Endometrium (tissue), 2 donors: ENCODE data around the gene CNIH2.
"Not testable (repeated sequence)": the region's sequence is repeated elsewhere in the genome, so short reads cannot be mapped to it uniquely, and the experiment has no call there.

Experiments
- FAIRE-seq: peaks from 2 replicates; lab custom pipeline; 2012; peaks lifted over from hg19 to GRCh38; lab: Jason Lieb, UNC
- donor health status: control.
- donor health status: control.

CNIH2 gene

DNA sequence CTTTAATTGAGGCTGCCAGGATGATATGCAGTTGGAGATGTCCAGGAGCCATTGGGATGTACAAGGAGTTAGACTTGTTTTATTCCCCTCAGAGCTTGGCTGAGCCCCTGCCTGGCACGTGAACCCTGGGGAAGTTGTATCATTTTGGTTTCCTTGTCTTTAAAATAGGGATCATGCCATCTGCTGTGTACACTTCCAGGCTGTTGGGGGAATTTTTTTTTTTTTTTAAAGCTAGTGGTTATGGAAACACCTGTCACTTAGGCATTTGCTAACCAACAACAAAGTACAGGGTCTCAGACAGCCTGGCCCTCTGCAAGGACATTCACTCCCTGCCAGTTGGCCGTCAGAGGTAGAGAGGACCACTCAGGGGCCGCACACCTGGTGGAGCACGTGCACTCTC is 18.0 kb upstream of the CNIH2 start:
- no peak for FAIRE-seq

DNA sequence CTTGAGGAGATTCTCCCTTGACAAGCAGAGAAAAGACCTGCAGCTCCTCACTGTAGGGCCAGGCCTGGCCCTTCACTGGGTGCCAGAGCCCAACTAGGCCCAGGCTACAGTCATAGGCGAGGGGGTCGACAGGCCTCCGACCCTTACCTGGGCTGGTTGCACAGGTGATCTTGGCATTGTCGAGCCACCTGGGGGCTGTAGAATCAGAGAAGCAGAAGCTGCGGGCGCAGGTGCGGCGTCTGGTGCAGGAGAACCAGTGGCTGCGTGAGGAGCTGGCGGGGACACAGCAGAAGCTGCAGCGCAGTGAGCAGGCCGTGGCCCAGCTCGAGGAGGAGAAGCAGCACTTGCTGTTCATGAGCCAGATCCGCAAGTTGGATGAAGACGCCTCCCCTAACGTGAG is 16.4 kb upstream of the CNIH2 start:
- no peak for FAIRE-seq

DNA sequence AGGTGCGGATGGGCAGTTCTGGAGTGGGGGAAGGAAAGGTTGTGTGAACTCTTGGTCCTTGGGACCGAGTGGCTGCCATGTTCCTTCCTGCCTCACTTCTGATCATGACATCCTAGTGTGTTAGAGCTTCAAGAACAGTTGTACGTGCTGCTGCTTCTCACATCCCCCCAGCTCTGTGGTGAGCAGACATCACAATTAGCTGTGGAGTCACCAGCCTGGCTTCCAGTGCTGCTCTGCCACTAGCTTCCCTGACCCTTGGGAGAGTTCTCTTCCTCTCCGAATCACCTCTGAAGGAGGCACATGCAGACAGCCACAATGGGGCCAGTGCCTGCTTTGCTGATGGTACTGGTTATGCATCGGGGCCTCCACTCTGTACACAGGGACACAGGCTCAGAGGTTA is 15.8 kb upstream of the CNIH2 start:
- FAIRE-seq: no peak

DNA sequence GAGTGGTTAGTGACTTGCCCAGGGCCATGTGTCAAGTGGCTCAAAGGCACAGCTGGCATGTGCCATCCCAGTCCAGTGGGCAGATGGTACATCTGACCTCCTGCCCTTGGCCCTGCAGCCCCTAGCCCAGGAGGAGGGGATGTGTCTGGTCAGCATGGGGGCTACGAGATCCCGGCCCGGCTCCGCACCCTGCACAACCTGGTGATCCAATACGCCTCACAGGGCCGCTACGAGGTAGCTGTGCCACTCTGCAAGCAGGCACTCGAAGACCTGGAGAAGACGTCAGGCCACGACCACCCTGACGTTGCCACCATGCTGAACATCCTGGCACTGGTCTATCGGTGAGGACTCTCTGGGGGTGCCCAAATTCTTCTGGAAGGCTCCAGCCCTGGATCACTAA is 15.3 kb upstream of the CNIH2 start:
- no peak for FAIRE-seq

DNA sequence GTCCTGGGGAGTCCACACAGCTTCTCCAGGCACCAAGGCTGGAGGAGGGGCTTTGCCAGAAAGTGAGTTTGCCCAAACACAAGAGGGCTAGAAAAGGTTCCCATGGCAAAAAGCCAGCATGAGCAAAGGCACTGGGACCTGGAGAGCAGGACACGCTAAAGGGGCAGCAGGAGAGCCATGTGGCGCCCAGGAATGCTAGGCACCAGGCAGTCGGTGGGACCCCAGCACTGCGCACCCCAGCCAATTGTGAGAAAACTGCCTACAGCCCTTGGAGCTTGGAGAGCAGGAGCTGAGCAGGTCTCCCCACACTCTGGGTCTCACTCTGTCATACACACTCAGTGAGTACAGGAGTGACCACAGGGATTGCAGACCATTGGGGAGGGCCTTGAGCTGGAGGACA is 14.7 kb upstream of the CNIH2 start:
- FAIRE-seq: no peak

DNA sequence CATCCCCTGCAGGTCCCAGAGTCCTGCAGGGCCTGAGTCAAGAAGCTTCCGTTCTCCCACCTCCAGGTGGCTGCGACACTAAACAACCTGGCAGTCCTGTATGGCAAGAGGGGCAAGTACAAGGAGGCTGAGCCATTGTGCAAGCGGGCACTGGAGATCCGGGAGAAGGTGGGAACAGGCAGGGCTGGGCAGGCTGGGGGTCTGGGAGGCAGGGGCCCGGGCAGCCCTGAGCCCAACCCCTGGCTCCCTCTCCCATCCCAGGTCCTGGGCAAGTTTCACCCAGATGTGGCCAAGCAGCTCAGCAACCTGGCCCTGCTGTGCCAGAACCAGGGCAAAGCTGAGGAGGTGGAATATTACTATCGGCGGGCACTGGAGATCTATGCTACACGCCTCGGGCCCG is 14.2 kb upstream of the CNIH2 start:
- no peak for FAIRE-seq

DNA sequence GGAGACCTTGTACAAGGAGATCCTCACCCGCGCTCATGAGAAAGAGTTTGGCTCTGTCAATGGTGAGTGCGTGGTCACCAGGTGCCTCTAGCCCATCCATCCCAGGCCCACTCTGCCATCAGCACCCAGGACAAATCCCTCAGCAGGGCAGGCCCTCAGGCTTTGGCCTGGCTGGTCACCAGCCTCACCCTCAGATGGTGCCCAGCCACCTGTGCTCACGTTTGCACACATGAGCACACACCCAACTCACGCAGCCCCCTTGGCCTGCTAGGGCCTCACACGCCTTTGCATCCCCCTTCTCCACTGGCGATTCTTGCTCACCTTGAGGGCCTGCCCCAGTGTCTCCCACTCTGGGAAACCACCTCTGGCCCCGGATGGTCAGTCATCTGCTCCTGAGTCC is 13.6 kb upstream of the CNIH2 start:
- FAIRE-seq: no peak

DNA sequence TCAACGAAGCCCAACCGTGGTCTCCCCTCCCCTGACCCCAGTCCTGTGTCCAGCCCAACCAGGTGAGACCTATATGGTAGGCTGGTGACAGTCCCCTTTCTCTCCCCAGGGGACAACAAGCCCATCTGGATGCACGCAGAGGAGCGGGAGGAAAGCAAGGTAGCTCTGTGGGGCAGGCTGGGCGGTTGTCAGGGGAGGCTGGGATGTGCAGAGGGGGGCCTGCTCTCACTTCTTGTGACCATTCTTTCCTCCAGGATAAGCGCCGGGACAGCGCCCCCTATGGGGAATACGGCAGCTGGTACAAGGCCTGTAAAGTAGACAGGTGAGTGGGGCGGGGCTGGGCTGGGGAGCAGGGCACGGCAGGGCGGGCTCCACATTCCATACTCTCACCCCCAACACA is 13.1 kb upstream of the CNIH2 start:
- no peak for FAIRE-seq

DNA sequence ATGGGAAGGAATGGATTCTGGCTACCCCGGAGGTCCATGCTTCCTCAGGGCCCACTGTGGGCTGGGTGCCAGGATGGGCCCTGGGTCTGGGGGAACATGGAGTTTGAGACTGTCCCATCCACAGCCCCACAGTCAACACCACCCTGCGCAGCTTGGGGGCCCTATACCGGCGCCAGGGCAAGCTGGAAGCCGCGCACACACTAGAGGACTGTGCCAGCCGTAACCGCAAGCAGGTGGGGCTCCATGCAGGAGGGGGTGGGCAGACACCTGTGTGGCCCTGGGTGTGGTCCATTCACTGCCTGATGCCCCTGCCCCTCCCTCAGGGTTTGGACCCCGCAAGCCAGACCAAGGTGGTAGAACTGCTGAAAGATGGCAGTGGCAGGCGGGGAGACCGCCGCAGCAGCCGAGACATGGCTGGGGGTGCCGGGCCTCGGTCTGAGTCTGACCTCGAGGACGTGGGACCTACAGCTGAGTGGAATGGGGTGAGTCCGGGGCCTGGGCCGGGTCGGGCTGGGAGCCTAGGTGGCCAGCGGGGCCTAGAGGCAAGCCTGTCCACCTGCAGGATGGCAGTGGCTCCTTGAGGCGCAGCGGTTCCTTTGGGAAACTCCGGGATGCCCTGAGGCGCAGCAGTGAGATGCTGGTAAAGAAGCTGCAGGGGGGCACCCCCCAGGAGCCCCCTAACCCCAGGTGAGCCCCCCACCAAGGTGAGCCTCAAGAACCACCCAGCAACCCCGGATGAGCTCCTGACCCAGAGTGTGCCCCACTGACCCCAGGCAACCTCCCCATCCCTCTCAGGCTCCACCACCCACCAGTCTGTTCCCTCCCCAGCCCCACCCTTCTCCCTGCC is 12.2 kb upstream of the CNIH2 start:
- FAIRE-seq: no peak

DNA sequence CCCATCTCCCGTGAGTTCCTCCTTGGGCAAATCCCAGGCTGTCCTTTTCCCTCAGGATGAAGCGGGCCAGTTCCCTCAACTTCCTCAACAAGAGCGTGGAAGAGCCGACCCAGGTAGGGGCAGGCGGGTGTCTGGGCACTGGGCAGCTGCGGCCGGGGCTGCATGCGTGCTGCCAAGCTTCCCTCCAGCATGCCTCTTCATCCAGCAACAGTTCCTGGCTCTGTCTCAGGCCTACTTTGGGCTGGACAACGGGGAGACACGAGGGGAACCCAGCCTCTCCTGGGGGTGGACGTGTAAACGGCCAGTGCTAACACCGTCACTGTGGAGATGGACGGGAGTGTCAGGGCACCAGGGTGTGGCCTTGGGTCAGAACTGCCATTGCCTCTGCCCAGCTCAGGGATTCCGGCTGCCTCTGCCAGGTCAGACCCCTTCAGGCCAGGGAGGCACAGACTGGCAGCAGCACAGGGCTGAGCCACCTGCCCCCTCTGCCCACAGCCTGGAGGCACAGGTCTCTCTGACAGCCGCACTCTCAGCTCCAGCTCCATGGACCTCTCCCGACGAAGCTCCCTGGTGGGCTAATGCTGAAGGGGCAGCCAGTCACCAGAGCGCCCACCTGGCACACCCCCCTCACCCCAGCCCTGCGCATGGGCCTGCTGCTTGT is 11.5 kb upstream of the CNIH2 start:
- no peak for FAIRE-seq

DNA sequence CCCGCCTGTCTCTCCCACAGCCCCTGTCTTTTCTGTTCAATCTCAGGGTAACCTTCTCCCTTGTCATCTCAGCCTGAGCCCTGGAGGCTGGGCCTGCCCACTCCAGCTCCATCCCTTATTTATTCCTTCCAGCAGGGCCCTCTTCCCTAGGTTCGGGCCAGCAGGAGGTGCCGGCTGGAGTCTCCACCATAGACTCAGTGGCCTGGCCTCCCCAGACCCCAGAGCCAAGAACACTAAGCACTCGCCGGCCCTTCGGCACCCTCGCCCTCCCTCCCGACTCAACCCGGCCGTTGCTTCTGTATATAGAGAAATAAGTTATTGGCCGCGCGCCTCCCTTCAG is 11.0 kb upstream of the CNIH2 start:
- no peak for FAIRE-seq

DNA sequence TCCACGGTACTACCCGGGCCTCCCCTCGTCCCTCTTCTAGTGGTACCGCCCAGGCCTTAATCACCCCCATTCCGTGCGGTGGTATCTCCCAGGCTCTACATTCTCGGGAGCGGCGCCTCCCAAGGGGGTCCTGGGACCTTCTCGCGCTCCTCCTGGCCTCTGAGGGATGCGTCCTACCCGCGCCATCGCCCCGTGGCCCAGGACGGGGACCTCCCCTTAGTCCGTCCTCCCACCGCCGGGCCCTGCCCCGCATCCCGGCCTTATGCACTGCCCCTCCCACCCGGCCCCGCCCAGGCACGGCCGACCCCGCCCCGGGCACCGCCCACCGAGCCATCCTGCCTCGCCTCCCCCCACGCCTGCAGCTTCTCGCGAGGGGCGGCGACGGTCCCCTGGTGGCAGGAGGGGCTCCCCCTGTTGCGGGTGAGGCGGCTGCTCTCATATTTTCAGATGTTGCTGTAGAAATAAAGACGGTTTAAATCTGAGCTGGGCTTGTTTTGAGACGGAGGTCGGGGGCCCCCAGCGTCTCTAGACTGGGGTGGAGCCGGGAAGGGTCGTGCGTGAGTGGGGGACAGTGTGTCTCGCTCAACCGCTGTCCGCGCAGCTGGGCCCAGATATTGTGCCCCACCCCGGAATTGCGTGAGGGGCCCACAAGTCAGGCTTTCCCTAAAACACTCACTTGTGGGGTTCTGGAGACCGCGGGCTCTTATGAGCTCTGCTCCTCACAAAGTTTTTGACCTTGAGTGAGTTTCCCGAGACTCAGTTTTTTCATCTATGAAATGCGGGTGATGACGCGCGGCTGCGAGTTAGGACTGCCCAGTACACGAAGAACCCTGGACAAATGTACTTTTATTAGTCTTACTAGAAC is 10.4 kb upstream of the CNIH2 start:
- no peak for FAIRE-seq

DNA sequence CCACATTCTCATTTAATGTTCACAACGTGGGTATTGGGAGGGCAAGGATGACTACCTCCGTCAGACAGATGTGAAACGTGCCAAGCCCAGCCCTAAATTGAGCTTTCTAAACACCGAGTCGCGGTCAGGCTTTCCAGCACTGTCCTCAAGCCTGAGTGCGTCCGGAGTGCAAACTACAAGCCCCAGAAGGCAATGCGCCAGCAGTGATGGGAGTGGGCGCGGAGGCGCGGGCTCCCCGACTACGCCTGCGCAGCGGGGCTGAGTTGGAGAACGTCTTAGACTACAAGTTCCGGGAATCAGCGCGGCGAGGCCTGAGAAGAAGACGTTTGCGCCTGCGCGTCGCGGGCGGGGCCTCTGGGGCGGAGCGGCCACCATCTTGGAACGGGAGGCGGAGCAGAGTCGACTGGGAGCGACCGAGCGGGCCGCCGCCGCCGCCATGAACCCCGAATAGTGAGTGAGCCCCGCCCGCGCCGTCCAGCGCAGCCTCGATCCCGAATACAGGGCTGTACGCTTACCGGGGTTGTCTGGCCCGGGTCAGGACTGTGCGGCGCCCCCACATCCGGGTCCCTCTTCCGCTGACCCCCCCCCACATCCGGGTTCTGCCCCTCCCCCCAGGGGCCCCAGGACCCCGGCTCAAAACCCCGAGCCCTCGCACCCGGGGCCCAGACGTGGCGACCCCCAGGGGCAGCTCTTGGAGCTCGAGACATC is 9.6 kb upstream of the CNIH2 start, which contains the start of gene RAB1B:
RAB1B (plus strand) TSS at position 396 of the 708 bp plus-strand sequence; CDS start at position 437, 41 bp downstream.
- FAIRE-seq: peak; percentile 90

DNA sequence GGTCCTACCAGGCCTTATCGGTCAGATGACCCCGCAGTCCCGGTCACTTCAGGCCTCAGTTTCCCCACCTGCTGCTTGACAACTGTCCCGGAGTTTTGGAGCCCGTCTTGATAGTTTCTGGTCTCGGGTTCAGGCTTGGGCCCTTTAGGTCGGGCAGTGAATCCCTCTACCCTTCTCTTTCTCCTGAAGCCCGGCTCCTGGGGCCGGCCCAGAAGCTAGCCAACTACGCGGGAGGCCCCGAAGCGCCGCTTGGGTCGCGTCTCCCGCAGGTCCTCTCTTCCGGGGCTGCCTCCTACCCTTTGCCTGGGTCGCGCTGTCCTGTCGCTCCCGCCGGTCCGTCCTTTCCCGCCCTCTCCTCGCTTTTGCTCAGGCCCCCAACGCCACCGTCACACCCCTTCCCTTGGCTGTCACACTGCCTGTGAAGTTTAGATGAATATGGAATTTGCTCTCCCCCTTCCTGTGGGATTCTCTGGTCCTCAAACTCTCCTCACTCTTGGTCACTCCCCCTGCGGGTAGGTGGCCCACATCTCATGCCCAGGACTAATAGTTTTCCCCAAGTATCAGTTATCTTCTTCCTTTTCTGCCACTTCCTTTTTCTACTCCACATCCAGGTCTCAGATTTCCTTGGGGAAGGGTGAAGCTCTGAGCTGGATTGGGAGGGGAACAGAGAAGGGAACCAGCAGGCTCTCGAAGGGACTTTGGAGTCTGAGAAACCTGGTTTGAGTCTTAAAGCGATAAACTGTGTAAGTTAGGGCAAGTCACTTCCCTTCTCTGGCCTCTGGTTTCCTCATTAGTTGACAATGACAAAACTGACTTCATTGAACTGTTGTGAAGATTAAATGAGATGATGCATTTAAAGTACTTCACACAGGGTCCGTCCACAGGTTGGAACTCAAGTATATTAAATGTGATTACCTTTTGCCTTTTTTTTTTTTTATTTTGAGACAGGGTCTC is 8.7 kb upstream of the CNIH2 start:
- no peak for FAIRE-seq

DNA sequence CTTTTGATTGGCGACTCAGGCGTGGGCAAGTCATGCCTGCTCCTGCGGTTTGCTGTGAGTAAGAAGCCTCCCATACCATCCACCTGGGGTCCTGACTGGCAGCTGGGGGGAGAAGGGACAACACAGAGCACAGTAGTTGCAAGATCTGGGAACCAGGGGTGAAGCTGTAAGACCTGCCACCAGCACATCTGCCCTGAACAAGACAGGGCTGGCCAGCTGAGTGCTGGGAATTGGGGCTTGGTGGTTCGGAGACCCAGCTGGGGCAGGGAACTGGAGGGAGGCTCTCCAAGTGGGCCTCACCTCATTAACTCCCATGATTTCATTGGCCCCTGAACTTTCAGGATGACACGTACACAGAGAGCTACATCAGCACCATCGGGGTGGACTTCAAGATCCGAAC is 6.2 kb upstream of the CNIH2 start:
- FAIRE-seq: no peak

DNA sequence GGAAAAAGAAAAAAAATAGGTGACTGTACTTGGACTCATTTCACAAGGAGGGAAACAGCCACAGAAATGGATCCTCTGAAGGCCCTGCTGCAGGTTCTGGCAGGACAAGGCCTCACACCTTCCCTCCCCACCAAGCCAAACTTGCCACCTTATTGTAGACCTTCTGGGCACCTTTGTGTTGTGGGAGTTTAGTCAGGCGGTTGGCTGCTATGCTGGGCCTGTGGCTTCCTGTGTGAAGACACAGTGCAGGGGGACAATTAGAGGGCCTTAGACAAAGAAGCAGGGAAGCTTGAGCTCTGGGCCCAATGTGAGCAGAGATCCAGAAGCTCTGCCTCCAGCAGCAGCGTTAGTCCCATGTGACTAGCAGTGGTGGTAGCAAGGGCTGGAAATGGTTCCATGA is 5.4 kb upstream of the CNIH2 start:
- FAIRE-seq: no peak

DNA sequence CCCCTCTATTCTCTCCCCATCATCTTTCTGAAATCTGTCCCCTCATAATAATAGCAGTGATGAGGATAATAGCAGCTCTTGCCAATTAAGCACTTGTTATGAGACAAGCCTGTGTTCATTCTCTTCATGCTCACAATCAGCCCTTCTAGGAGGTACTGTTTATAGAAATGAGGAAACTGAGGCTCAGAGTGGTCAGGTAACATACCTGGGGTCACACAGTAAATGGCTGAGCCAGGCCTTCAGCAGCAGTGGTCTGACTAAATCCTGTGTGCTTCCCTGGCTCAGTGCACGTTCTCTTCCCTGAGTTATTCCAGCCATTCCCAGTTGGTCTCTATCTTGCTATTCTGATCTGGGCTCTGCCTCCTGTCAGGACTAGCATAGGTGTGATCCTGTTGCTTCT is 3.8 kb upstream of the CNIH2 start:
- FAIRE-seq: no peak

DNA sequence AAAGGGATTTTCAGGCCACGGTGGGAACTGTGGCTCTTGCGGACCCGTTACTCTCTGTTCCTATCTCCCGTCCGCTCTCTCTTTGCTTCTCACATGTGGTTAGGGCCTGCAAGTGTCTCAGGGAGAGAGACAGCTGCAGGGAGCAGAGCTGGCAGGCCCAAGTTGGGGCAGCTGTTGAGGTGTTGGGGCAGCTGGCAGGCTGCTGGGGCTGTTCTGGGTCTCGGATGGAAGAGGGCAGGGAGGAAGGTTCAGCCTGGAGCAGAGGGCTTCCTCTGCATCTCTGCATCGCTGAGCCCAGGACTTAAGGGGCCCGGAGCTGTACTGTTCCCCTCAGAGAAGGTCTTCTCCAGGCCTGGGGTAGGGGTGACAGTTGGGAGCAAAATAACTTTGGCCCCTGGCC is 2.6 kb upstream of the CNIH2 start:
- FAIRE-seq: no peak

DNA sequence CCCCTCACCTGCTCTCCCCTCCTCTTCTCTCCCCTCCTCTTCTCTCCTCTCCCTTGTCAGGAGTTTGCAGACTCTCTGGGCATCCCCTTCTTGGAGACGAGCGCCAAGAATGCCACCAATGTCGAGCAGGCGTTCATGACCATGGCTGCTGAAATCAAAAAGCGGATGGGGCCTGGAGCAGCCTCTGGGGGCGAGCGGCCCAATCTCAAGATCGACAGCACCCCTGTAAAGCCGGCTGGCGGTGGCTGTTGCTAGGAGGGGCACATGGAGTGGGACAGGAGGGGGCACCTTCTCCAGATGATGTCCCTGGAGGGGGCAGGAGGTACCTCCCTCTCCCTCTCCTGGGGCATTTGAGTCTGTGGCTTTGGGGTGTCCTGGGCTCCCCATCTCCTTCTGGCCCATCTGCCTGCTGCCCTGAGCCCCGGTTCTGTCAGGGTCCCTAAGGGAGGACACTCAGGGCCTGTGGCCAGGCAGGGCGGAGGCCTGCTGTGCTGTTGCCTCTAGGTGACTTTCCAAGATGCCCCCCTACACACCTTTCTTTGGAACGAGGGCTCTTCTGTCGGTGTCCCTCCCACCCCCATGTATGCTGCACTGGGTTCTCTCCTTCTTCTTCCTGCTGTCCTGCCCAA is 1.9 kb upstream of the CNIH2 start:
- FAIRE-seq: no peak

DNA sequence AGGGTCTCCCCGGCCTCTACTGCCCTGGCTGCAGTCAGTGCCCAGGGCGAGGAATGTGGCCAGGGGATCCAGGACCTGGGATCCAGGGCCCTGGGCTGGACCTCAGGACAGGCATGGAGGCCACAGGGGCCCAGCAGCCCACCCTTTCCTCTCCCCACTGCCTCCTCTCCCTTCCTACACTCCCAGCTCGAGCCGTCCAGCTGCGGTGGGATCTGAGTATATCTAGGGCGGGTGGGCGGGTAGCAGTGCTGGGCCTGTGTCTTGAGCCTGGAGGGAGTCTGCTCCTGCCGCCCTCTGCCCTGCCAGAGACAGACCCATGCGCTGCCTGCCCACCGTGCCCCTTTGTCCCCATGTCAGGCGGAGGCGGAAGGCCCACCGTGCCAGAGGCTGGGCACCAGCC is 1.4 kb upstream of the CNIH2 start:
- not testable (repeated sequence) for FAIRE-seq

DNA sequence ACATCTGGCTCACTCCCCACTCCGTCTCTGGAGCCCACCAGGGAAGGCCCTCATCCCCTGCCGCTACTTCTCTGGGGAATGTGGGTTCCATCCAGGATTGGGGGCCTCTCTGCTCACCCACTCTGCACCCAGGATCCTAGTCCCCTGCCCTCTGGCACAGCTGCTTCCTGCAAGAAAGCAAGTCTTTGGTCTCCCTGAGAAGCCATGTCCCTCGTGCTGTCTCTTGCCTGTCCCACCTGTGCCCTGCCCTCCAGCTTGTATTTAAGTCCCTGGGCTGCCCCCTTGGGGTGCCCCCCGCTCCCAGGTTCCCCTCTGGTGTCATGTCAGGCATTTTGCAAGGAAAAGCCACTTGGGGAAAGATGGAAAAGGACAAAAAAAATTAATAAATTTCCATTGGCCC is 911 bp upstream of the CNIH2 start:
- not testable (repeated sequence) for FAIRE-seq
